ENCODE results near the gene PLXNA4. TPM values are rescaled to one million over a fixed set of nuclear protein-coding genes. Genes with fewer than 3 reads are reported as not detected.

Gene PLXNA4
- total RNA-seq, 1 experiment from 2014 or later: 0.81 TPM

DNA sequence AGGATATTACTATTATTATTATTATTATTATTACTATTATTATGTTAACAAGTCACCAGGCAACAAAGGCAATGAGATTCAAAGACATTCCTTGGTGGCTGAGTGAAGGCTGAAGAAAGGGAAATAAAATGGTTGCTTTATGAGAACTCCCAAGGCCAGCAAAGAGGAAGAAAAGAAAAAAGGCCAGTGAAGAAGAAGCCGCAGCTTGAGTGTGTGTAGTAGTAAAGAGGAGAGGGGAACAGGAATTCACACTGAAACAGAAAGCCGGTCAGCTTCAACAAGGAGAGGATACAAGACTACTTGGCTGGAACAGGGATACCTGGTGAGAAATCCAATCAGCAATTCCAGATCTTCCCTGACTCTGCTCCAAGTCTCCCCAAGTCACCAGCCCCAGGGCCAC, 42.4 kb downstream of the PLXNA4 start (continued):
- TF ChIP-seq, protein P1, sequence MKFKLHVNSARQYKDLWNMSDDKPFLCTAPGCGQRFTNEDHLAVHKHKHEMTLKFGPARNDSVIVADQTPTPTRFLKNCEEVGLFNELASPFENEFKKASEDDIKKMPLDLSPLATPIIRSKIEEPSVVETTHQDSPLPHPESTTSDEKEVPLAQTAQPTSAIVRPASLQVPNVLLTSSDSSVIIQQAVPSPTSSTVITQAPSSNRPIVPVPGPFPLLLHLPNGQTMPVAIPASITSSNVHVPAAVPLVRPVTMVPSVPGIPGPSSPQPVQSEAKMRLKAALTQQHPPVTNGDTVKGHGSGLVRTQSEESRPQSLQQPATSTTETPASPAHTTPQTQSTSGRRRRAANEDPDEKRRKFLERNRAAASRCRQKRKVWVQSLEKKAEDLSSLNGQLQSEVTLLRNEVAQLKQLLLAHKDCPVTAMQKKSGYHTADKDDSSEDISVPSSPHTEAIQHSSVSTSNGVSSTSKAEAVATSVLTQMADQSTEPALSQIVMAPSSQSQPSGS (CRISPR knock-in tag; IDR thresholded peaks at IDR 0.05; ENCODE audit: borderline replicate concordance, low read depth): no peak
- TF ChIP-seq, protein P2, sequence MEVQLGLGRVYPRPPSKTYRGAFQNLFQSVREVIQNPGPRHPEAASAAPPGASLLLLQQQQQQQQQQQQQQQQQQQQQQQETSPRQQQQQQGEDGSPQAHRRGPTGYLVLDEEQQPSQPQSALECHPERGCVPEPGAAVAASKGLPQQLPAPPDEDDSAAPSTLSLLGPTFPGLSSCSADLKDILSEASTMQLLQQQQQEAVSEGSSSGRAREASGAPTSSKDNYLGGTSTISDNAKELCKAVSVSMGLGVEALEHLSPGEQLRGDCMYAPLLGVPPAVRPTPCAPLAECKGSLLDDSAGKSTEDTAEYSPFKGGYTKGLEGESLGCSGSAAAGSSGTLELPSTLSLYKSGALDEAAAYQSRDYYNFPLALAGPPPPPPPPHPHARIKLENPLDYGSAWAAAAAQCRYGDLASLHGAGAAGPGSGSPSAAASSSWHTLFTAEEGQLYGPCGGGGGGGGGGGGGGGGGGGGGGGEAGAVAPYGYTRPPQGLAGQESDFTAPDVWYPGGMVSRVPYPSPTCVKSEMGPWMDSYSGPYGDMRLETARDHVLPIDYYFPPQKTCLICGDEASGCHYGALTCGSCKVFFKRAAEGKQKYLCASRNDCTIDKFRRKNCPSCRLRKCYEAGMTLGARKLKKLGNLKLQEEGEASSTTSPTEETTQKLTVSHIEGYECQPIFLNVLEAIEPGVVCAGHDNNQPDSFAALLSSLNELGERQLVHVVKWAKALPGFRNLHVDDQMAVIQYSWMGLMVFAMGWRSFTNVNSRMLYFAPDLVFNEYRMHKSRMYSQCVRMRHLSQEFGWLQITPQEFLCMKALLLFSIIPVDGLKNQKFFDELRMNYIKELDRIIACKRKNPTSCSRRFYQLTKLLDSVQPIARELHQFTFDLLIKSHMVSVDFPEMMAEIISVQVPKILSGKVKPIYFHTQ (CRISPR knock-in tag; IDR thresholded peaks at IDR 0.05): no peak
- TF ChIP-seq ZNF232 (CRISPR knock-in tag; IDR thresholded peaks at IDR 0.05) (no peak), PRRX2 (CRISPR knock-in tag; IDR thresholded peaks at IDR 0.05) (no peak), ZNF317 (CRISPR knock-in tag; IDR thresholded peaks at IDR 0.05; ENCODE audit: borderline replicate concordance, low read depth) (no peak), CBFB (CRISPR knock-in tag; IDR thresholded peaks at IDR 0.05; ENCODE audit: low read depth) (no peak)
- TF ChIP-seq, protein P3, sequence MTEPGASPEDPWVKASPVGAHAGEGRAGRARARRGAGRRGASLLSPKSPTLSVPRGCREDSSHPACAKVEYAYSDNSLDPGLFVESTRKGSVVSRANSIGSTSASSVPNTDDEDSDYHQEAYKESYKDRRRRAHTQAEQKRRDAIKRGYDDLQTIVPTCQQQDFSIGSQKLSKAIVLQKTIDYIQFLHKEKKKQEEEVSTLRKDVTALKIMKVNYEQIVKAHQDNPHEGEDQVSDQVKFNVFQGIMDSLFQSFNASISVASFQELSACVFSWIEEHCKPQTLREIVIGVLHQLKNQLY (CRISPR knock-in tag; IDR thresholded peaks at IDR 0.05): no peak
- TF ChIP-seq, protein P4, sequence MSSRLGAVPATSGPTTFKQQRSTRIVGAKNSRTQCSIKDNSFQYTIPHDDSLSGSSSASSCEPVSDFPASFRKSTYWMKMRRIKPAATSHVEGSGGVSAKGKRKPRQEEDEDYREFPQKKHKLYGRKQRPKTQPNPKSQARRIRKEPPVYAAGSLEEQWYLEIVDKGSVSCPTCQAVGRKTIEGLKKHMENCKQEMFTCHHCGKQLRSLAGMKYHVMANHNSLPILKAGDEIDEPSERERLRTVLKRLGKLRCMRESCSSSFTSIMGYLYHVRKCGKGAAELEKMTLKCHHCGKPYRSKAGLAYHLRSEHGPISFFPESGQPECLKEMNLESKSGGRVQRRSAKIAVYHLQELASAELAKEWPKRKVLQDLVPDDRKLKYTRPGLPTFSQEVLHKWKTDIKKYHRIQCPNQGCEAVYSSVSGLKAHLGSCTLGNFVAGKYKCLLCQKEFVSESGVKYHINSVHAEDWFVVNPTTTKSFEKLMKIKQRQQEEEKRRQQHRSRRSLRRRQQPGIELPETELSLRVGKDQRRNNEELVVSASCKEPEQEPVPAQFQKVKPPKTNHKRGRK (CRISPR knock-in tag; IDR thresholded peaks at IDR 0.05; ENCODE audit: borderline replicate concordance): no peak

DNA sequence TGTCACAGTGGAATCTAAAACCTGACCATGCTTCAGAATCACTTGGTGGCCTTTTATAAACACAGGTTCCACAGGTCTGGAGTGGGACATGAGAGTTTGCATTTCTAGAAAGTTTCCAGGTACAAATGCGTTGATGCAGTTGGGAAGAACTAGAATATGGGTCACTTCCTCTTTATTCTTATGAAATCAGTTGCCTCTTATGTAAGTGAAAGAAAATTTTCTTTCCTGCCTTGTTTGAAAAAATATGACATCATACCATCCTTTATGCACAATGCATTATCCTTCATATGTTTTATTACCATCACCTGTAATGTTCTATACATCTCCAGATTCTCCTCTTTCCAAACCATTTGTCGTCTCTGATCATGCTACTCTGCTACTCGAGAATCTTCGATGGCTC, 44.0 kb downstream of the PLXNA4 start:
- Mint-ChIP-seq H3K9me3 (no peaks in the 10 kb centered on the region), H3K36me3 (no peaks in the 10 kb centered on the region), H3K27me3 (ENCODE audit: low read depth) (peaks cover 5% of the 10 kb centered on the region), H3K4me3 (no peak overlapping the region), H3K4me1 (peaks cover 28% of the 10 kb centered on the region), H3K27ac (no peak overlapping the region)
- TF ChIP-seq, protein P5, sequence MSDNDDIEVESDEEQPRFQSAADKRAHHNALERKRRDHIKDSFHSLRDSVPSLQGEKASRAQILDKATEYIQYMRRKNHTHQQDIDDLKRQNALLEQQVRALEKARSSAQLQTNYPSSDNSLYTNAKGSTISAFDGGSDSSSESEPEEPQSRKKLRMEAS (CRISPR knock-in tag; IDR thresholded peaks at IDR 0.05): no peak
- no peak for TF ChIP-seq SMAD3 (CRISPR knock-in tag; IDR thresholded peaks at IDR 0.05; ENCODE audit: borderline replicate concordance)
- TF ChIP-seq, protein P6, sequence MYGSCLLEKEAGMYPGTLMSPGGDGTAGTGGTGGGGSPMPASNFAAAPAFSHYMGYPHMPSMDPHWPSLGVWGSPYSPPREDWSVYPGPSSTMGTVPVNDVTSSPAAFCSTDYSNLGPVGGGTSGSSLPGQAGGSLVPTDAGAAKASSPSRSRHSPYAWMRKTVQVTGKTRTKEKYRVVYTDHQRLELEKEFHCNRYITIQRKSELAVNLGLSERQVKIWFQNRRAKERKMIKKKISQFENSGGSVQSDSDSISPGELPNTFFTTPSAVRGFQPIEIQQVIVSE (CRISPR knock-in tag; IDR thresholded peaks at IDR 0.05; ENCODE audit: borderline replicate concordance): no peak
- TF ChIP-seq ELF4 (CRISPR knock-in tag; IDR thresholded peaks at IDR 0.05; ENCODE audit: low read depth): no peak
- TF ChIP-seq, protein P7, sequence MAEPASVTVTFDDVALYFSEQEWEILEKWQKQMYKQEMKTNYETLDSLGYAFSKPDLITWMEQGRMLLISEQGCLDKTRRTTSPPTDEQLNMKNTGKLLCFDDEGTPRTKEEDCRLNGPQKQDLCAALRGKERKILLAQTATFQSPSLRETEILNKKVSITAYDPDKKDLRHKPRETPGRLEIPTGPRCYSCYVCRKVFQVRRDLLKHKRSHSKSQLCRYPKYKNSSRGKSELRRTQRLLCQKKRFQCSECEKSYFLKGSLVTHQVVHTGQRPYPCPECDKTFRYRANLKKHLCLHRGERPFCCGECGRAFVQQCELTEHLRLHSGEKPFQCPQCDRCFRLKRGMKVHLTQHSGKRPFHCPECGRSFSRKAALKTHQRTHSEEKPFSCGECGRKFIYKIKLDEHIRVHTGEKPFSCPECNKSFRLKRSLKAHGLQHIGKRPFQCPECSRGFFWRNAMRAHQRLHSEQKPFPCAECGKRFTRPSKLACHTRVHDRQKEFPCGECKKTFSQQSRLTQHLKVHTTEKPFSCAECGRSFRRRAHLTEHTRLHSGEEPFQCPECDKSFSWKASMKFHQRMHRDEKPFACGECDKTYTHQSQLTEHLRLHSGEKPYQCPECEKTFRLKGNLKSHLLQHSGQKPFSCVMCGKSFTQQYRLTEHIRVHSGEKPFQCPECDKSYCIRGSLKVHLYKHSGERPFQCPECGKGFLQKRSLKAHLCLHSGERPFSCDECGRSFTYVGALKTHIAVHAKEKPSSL (CRISPR knock-in tag; conservative IDR thresholded peaks at IDR 0.05): no peak
- TF ChIP-seq, protein P8, sequence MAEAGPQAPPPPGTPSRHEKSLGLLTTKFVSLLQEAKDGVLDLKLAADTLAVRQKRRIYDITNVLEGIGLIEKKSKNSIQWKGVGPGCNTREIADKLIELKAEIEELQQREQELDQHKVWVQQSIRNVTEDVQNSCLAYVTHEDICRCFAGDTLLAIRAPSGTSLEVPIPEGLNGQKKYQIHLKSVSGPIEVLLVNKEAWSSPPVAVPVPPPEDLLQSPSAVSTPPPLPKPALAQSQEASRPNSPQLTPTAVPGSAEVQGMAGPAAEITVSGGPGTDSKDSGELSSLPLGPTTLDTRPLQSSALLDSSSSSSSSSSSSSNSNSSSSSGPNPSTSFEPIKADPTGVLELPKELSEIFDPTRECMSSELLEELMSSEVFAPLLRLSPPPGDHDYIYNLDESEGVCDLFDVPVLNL (CRISPR knock-in tag; IDR thresholded peaks at IDR 0.05; ENCODE audit: borderline replicate concordance, low read depth): no peak
- TF ChIP-seq CREM (CRISPR knock-in tag; IDR thresholded peaks at IDR 0.05): no peak
- POLR2A ChIA-PET: no interaction called here
- ATAC-seq: no peak
- CTCF ChIA-PET: no interaction called here
- DNase-seq (ENCODE audit: low spot score): no peak

All from WTC11 (cell line).